T-helper 17 cell (primary cell): ENCODE results near the gene SRSF10. TPM values are rescaled to one million over a fixed set of nuclear protein-coding genes. Genes with fewer than 3 reads are reported as not detected.
"Not testable (repeated sequence)": the region's sequence is repeated elsewhere in the genome, so short reads cannot be mapped to it uniquely, and the experiment has no call there.

ENCODE experiments used
- ATAC-seq: fragments of 150-1000 bp; cut with Tn5 transposase; 2 replicates; pipeline ENCODE4 v1.10.0; 2021; ENCODE audit warnings: mild to moderate bottlenecking, moderate library complexity
- DNase-seq, 3 donors: peaks; one replicate each; pipeline versions ENCODE4 v3.0.0 to v3.0.0-alpha.2; 2020 to 2021
- H3K9me3 ChIP-seq: one replicate; pipeline ENCODE4 v1.7.0; 2013; ENCODE audit warnings: low read length, mild to moderate bottlenecking; ENCODE audit not compliant: control insufficient read depth, poor library complexity, severe bottlenecking
- H3K27ac Mint-ChIP-seq: one replicate; pipeline ENCODE4 v1.8.0; 2022; ENCODE audit warnings: mild to moderate bottlenecking, moderate library complexity, mixed read lengths
- H3K27me3 Mint-ChIP-seq: one replicate; pipeline ENCODE4 v1.8.0; 2022; ENCODE audit warnings: mixed read lengths
- H3K36me3 Mint-ChIP-seq: one replicate; pipeline ENCODE4 v1.8.0; 2022; ENCODE audit warnings: low read depth, mixed read lengths
- H3K4me1 Mint-ChIP-seq: one replicate; pipeline ENCODE4 v1.8.0; 2022; ENCODE audit warnings: mild to moderate bottlenecking, mixed read lengths
- H3K4me3 Mint-ChIP-seq: one replicate; pipeline ENCODE4 v1.8.0; 2022; ENCODE audit warnings: mild to moderate bottlenecking, moderate library complexity, mixed read lengths
- total RNA-seq, 4 donors: library from RNA in 2 of 4; stranded (reverse) in 2 of 4; gene quantifications; one replicate each; pipeline ENCODE4 v1.2.3 and lab custom pipeline; 2022 to 2026

SRSF10 gene
- total RNA-seq, 2 donors from 2014 or later, result 232 to 239 TPM

DNA sequence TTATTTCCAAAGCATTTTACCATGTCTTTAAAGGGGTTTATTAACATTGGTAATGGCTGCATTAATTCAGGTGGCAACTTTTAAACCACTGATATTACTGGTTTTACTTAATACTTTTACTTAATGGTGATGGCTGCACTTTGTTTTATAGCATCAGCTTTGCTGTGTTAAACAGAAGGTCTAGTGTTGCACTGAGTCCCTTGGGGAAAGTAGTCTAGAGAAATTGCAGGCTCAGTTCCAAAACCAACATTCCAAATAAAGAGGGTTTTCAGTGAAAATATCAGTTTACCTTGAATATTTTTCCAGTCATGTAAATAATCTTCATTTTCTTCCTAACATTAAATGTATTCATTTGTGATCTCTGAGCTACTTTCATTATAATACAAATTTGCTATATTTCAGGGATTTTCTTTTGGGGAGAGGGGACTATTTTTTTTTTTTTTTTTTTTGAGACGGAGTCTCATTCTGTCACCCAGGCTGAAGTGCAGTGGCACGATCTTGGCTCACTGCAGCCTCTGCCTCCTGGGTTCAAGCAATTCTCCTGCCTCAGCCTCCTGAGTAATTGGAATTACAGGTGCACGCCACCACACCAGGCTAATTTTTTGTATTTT, 28.6 kb upstream of the SRSF10 start:
- peaks cover 32% of the 10 kb centered on the region for H3K27me3 Mint-ChIP-seq
- not testable (repeated sequence) for H3K9me3 ChIP-seq, DNase-seq, H3K27ac Mint-ChIP-seq, H3K4me1 Mint-ChIP-seq, ATAC-seq, H3K4me3 Mint-ChIP-seq, H3K36me3 Mint-ChIP-seq

DNA sequence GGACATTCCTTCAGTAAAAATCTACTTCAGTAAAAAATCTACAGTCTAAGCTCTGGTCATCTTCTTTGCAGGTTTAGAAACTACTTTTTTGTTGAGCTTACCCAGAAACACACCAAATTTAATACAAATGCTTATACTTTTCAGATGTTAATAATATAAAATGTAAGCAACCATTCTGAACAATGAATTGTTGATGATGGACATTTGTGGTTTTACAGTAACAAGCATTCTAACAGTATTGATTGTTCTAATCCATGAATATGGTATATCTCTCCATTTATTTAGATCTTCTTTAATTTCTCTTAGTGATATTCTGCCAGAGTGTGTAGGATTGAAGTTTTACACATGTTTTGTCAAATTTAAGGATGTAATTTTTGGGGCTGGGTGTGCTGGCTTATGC, 27.0 kb upstream of the SRSF10 start:
- Mint-ChIP-seq H3K4me3 (no peak overlapping the region), H3K36me3 (peaks cover 8% of the 10 kb centered on the region), H3K27ac (no peak overlapping the region), H3K4me1 (peaks cover 6% of the 10 kb centered on the region), H3K27me3 (peaks cover 41% of the 10 kb centered on the region)
- no peak for ATAC-seq
- no peak for DNase-seq
- H3K9me3 ChIP-seq, result no peaks in the 10 kb centered on the region

DNA sequence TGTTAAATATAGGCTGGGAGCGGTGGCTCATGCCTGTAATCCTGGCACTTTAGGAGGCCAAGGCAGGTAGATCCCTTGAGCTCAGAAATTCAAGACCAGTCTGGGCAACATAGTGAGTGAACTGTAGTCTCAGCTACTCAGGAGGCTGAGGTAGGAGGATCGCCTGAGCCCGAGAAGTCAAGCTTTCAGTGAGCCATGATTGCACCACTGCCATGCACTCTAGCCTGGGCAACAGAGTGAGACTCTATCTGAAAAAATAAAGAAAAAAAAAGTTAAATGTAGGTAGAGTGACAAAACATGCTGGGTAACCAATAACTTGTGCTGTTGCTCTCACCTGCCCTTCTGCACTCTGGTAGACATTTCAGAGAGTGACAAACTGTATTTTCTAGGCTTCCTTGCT, 25.0 kb upstream of the SRSF10 start:
- Mint-ChIP-seq H3K27ac (no peak overlapping the region), H3K36me3 (peaks cover 8% of the 10 kb centered on the region), H3K4me1 (peaks cover 6% of the 10 kb centered on the region), H3K27me3 (peaks cover 44% of the 10 kb centered on the region), H3K4me3 (no peak overlapping the region)
- DNase-seq, result no peak
- no peaks in the 10 kb centered on the region for H3K9me3 ChIP-seq
- no peak for ATAC-seq

DNA sequence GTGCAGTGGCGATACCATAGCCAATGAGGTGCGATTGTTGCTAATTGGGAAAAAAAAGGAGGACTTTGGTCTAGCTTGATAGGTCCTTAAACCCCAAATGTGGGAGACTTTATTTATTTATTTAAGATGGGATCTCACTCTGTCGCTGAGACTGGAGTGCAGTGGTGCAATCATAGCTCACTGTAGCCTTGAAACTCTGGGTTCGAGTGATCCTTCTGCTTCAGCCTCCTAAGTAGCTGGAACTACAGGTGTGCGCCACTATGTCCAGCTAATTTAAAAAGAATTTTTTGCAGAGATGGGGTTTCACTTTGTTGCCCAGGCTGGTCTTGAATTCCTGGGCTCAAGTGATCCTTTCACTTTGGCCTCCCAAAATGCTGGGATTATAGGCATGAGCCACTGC, 24.0 kb upstream of the SRSF10 start:
- Mint-ChIP-seq H3K36me3 (peaks cover 8% of the 10 kb centered on the region), H3K4me1 (peaks cover 3% of the 10 kb centered on the region), H3K4me3 (no peak overlapping the region), H3K27ac (no peak overlapping the region), H3K27me3 (peaks cover 36% of the 10 kb centered on the region)
- ATAC-seq (no peak), DNase-seq (no peak)
- H3K9me3 ChIP-seq, result no peaks in the 10 kb centered on the region

DNA sequence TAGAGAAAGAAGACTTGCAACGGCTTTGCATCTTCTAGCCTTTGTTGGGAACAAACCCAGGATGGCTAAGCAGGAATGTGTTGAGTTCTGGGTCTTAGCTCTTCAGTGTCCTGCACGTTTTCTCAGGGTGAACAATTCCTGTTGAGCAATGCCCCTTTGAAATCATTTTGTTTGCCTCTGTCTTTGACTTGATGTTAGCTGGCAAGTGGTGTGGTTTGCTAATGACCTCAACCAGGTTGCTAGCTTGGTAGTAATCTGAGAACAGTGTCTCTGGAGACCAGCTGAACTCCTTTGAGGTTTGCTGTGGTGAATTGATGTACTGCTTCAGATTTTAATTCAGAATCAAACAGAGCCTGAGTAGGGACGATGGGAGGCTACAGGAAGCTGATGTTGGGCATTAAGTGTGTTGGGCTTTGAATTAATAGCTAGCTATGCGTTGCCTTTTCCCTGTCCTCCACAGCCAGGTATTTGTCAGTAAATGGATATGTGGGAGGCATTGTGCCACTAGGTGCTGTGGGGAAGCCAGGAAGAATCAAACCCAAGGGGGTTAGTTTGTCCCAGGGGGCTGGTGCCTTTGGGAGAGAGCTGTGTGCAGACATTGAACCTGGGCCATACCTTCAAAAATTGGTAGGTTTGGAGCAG, 23.3 kb upstream of the SRSF10 start:
- ATAC-seq (no peak), DNase-seq (no peak)
- peaks cover 5% of the 10 kb centered on the region for H3K4me1 Mint-ChIP-seq
- H3K4me3 Mint-ChIP-seq, result no peak overlapping the region
- H3K27ac Mint-ChIP-seq, result no peak overlapping the region
- H3K36me3 Mint-ChIP-seq, result peaks cover 10% of the 10 kb centered on the region
- H3K27me3 Mint-ChIP-seq, result peaks cover 33% of the 10 kb centered on the region
- H3K9me3 ChIP-seq, result no peaks in the 10 kb centered on the region

DNA sequence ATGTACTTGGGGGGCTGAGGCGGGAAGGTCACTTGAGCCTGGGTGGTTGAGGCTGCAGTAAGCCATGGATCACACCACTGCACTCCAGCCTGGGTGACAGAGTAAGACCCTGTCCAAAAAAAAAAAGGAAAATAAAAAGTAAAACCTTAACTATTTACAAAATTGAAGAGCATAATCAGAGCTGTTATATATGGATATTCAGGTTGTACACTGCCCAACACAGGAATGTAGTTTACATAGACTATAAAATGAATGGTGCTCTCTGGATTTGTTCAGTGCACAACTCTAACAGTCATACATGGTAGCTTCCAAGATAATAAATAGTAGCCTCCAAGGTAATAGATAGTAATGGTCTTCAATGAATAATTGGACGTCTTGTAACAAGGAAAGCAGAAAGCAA, 22.6 kb upstream of the SRSF10 start:
- H3K9me3 ChIP-seq, result no peaks in the 10 kb centered on the region
- DNase-seq, result no peak
- Mint-ChIP-seq H3K4me1 (peaks cover 5% of the 10 kb centered on the region), H3K4me3 (no peak overlapping the region), H3K27me3 (peaks cover 28% of the 10 kb centered on the region), H3K27ac (no peak overlapping the region), H3K36me3 (peaks cover 10% of the 10 kb centered on the region)
- ATAC-seq, result no peak

DNA sequence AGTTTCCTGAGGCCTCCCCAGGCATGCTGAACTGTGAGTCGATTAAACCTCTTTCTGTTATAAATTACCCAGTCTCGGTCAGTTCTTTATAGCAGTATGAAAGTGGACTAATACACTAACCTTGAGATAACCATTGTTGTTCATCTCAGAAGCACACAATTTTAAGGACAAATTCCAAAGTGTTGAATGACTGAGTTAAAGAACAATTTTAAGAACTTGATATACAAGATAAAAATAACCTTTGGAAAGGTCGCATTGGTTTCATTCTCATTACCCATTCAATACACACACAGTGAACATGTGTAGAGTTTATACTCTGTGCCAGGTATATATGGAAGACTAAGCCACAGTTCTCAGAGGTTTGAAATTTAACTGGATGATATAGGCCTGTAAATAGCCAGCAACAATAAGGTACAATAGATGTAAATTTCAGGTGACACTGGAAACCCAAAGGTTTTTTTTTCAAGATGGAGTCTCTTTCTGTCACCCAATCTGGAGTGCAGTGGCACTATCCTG, 19.1 kb upstream of the SRSF10 start:
- DNase-seq (no peak), ATAC-seq (no peak)
- H3K27me3 Mint-ChIP-seq, result peaks cover 26% of the 10 kb centered on the region
- no peak overlapping the region for H3K27ac Mint-ChIP-seq
- H3K4me3 Mint-ChIP-seq, result no peak overlapping the region
- H3K4me1 Mint-ChIP-seq, result peaks cover 8% of the 10 kb centered on the region
- no peaks in the 10 kb centered on the region for H3K9me3 ChIP-seq
- peaks cover 6% of the 10 kb centered on the region for H3K36me3 Mint-ChIP-seq

DNA sequence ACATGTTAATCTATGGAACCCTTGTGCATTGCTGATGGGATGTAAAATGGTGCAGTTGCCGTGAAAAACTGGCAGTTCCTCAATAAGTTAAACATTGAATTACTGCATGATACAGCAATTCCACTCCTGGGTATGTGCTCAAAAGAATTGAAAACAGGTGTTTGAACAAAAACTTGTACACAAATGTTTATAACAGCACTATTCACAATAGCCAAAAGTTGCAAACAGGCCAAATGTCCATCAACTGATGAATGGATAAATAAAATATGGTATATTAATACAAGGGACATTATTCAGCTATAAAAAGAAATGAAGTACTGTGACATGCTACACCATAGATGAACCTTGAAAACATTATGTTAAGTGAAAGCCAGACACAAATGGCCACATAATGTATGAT, 17.7 kb upstream of the SRSF10 start:
- H3K4me3 Mint-ChIP-seq, result no peak overlapping the region
- H3K27ac Mint-ChIP-seq, result no peak overlapping the region
- peaks cover 5% of the 10 kb centered on the region for H3K4me1 Mint-ChIP-seq
- DNase-seq, result no peak
- peaks cover 15% of the 10 kb centered on the region for H3K27me3 Mint-ChIP-seq
- peaks cover 2% of the 10 kb centered on the region for H3K36me3 Mint-ChIP-seq
- no peaks in the 10 kb centered on the region for H3K9me3 ChIP-seq
- no peak for ATAC-seq

DNA sequence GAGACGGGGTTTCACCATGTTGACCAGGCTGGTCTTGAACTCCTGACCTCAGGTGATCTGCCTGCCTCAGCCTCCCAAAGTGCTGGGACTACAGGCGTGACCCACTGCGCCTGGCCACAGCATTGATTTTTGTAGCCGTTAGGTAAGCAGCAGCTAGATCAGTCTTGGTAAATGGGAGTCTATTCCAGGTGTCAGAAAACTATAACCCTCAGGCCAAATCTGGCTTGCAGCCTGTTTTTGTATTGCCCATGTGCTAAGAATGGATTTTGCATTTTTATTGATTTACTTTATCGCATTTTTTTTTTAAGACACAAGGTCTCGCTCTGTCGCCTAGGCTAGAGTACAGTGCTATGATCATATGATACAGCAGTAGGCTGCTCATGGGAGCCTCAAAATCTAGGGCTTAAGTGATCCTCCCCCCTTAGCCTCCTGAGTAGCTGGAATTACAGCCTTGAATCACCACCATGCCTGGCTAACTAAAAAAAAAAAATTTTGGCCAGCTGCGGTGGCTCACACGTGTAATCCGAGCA, 16.6 kb upstream of the SRSF10 start:
- ATAC-seq (no peak), DNase-seq (no peak)
- peaks cover 7% of the 10 kb centered on the region for H3K27me3 Mint-ChIP-seq
- no peaks in the 10 kb centered on the region for H3K9me3 ChIP-seq
- peaks cover 2% of the 10 kb centered on the region for H3K36me3 Mint-ChIP-seq
- H3K27ac Mint-ChIP-seq, result no peak overlapping the region
- H3K4me3 Mint-ChIP-seq, result no peak overlapping the region
- H3K4me1 Mint-ChIP-seq, result peaks cover 5% of the 10 kb centered on the region

DNA sequence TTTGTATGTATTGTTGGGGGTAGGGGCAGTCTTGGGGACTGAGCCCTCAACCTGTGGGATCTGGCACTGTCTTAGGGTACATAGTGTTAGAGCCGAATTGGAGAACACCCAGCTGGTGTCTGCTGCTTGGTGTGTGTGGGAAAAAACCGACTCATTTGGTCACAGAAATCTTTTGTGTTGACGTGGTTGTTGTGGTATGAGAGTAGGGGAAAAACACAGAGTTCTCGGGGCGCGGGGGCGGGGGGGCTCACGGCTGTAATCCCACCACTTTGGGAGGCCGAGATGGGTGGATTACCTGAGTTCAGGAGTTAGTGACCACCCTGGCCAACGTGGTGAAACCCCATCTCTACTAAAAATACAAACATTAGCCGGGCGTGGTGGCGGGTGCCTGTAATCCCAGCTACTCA, 15.3 kb upstream of the SRSF10 start:
- ATAC-seq (no peak), DNase-seq (no peak)
- Mint-ChIP-seq H3K4me3 (no peak overlapping the region), H3K4me1 (peaks cover 5% of the 10 kb centered on the region), H3K36me3 (peaks cover 2% of the 10 kb centered on the region), H3K27me3 (peaks cover 5% of the 10 kb centered on the region), H3K27ac (no peak overlapping the region)
- H3K9me3 ChIP-seq, result no peaks in the 10 kb centered on the region

DNA sequence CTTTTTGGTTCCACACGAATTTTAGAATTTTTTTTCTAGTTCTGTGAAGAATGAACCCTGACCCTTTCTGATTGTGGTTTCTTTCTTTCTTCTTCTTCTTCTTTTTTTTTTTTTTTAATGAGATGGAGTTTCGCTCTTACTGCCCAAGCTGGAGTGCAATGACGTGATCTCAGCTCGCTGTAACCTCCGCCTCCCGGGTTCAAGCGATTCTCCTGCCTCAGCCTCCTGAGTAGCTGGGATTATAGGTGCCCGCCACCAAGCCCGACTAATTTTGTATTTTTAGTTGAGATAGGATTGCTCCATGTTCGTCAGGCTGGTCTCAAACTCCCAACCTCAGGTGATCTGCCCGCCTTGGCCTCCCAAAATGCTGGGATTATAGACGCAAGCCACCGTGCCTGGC, 11.9 kb upstream of the SRSF10 start:
- not testable (repeated sequence) for H3K27ac Mint-ChIP-seq, H3K4me3 Mint-ChIP-seq, H3K9me3 ChIP-seq, ATAC-seq, H3K27me3 Mint-ChIP-seq, H3K36me3 Mint-ChIP-seq, DNase-seq
- H3K4me1 Mint-ChIP-seq, result peaks cover 11% of the 10 kb centered on the region

DNA sequence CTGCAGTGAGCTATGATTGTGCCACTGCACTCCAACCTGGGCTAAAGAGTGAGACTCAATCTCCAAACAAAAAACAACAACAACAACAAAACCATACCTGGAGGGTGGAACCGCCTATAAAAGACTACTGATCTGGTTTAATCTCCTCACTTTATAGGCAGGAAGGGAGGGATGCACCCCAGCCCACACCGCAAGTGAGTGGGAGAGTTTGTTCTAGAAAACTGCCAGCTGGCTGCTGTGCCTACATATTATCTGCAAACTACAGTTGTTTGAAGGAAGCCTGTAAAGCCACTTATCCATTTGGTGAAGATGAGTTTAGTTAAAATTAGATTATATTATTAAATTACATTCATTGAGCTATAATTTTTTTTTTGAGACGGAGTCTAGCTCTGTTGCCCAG, 9.1 kb upstream of the SRSF10 start:
- H3K4me1 Mint-ChIP-seq, result peaks cover 9% of the 10 kb centered on the region
- H3K36me3 Mint-ChIP-seq, result no peaks in the 10 kb centered on the region
- no peak overlapping the region for H3K27ac Mint-ChIP-seq
- ATAC-seq (no peak), DNase-seq (no peak)
- H3K9me3 ChIP-seq, result no peaks in the 10 kb centered on the region
- H3K27me3 Mint-ChIP-seq, result no peaks in the 10 kb centered on the region
- H3K4me3 Mint-ChIP-seq, result no peak overlapping the region

DNA sequence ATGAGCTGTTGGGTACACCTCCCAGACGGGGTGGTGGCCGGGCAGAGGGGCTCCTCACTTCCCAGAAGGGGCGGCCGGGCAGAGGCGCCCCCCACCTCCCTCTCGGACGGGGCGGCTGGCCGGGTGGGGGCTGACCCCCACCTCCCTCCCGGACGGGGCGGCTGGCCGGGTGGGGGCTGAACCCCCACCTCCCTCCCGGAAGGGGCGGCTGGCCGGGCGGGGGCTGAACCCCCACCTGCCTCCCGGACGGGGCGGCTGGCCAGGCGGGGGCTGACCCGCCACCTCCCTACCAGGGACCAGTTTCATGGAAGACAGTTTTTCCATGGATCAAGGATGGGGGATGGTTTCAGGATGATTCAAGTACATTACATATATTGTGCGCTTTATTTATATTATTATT, 6.9 kb upstream of the SRSF10 start:
- not testable (repeated sequence) for H3K4me3 Mint-ChIP-seq, H3K27ac Mint-ChIP-seq, DNase-seq, H3K4me1 Mint-ChIP-seq, H3K27me3 Mint-ChIP-seq, ATAC-seq, H3K36me3 Mint-ChIP-seq, H3K9me3 ChIP-seq
